Activated naive CD4-positive, alpha-beta T cell treated with anti-CD3 and anti-CD28 coated beads, Interleukin-2, amount 50 U/mL, for 24 hours (primary cell): ENCODE data around the gene ZCCHC24.

Experiments
- H3K27ac Mint-ChIP-seq: one replicate; pipeline ENCODE4 v1.8.0; 2021; ENCODE audit warnings: mild to moderate bottlenecking, mixed read lengths
- H3K27me3 Mint-ChIP-seq: one replicate; pipeline ENCODE4 v1.8.0; 2021; ENCODE audit warnings: mixed read lengths
- H3K36me3 Mint-ChIP-seq: one replicate; pipeline ENCODE4 v1.8.0; 2021; ENCODE audit warnings: mixed read lengths
- H3K4me1 Mint-ChIP-seq: one replicate; pipeline ENCODE4 v1.8.0; 2021; ENCODE audit warnings: mixed read lengths
- H3K4me3 Mint-ChIP-seq: one replicate; pipeline ENCODE4 v1.8.0; 2021; ENCODE audit warnings: mild to moderate bottlenecking, mixed read lengths
- H3K9me3 Mint-ChIP-seq: one replicate; pipeline ENCODE4 v1.8.0; 2021; ENCODE audit warnings: mixed read lengths

The ZCCHC24 gene

GRCh38 chr10:79443338-79444198 is 1.9 kb downstream of the ZCCHC24 start:
- H3K4me3 Mint-ChIP-seq, result peak overlapping the region; percentile 86
- no peaks in the 10 kb centered on the region for H3K9me3 Mint-ChIP-seq
- no peaks in the 10 kb centered on the region for H3K36me3 Mint-ChIP-seq
- peaks cover 22% of the 10 kb centered on the region for H3K4me1 Mint-ChIP-seq
- H3K27me3 Mint-ChIP-seq, result no peaks in the 10 kb centered on the region
- no peak overlapping the region for H3K27ac Mint-ChIP-seq

GRCh38 chr10:79442171-79443040 is 3.0 kb downstream of the ZCCHC24 start:
- H3K36me3 Mint-ChIP-seq, result no peaks in the 10 kb centered on the region
- H3K27me3 Mint-ChIP-seq, result no peaks in the 10 kb centered on the region
- no peak overlapping the region for H3K4me3 Mint-ChIP-seq
- no peaks in the 10 kb centered on the region for H3K9me3 Mint-ChIP-seq
- peaks cover 22% of the 10 kb centered on the region for H3K4me1 Mint-ChIP-seq
- H3K27ac Mint-ChIP-seq, result no peak overlapping the region

GRCh38 chr10:79441433-79441832 is 4.0 kb downstream of the ZCCHC24 start:
- H3K27me3 Mint-ChIP-seq, result no peaks in the 10 kb centered on the region
- H3K36me3 Mint-ChIP-seq, result no peaks in the 10 kb centered on the region
- H3K4me1 Mint-ChIP-seq, result peaks cover 22% of the 10 kb centered on the region
- H3K4me3 Mint-ChIP-seq, result no peak overlapping the region
- H3K27ac Mint-ChIP-seq, result no peak overlapping the region
- H3K9me3 Mint-ChIP-seq, result no peaks in the 10 kb centered on the region

GRCh38 chr10:79440281-79440680 is 5.1 kb downstream of the ZCCHC24 start:
- no peaks in the 10 kb centered on the region for H3K9me3 Mint-ChIP-seq
- H3K36me3 Mint-ChIP-seq, result no peaks in the 10 kb centered on the region
- peaks cover 16% of the 10 kb centered on the region for H3K4me1 Mint-ChIP-seq
- H3K27me3 Mint-ChIP-seq, result no peaks in the 10 kb centered on the region
- no peak overlapping the region for H3K27ac Mint-ChIP-seq
- H3K4me3 Mint-ChIP-seq, result no peak overlapping the region

GRCh38 chr10:79438699-79439085 is 6.7 kb downstream of the ZCCHC24 start:
- Mint-ChIP-seq H3K27me3 (no peaks in the 10 kb centered on the region), H3K36me3 (no peaks in the 10 kb centered on the region), H3K4me3 (no peak overlapping the region), H3K9me3 (no peaks in the 10 kb centered on the region), H3K4me1 (peaks cover 7% of the 10 kb centered on the region), H3K27ac (no peak overlapping the region)

GRCh38 chr10:79438021-79438698 is 7.3 kb downstream of the ZCCHC24 start:
- Mint-ChIP-seq H3K36me3 (no peaks in the 10 kb centered on the region), H3K27ac (no peak overlapping the region), H3K9me3 (no peaks in the 10 kb centered on the region), H3K4me1 (peaks cover 2% of the 10 kb centered on the region), H3K4me3 (no peak overlapping the region), H3K27me3 (no peaks in the 10 kb centered on the region)

- H3K4me1 Mint-ChIP-seq, result no peaks in the 10 kb centered on the region
- no peaks in the 10 kb centered on the region for H3K36me3 Mint-ChIP-seq
- no peak overlapping the region for H3K27ac Mint-ChIP-seq
- no peaks in the 10 kb centered on the region for H3K9me3 Mint-ChIP-seq
- no peak overlapping the region for H3K4me3 Mint-ChIP-seq
- no peaks in the 10 kb centered on the region for H3K27me3 Mint-ChIP-seq
Measured at GRCh38 chr10:79437111-79437814, 8.2 kb downstream of the ZCCHC24 start.

GRCh38 chr10:79436850-79437103 is 8.6 kb downstream of the ZCCHC24 start:
- Mint-ChIP-seq H3K36me3 (no peaks in the 10 kb centered on the region), H3K9me3 (no peaks in the 10 kb centered on the region), H3K27ac (no peak overlapping the region), H3K4me1 (no peaks in the 10 kb centered on the region), H3K4me3 (no peak overlapping the region), H3K27me3 (no peaks in the 10 kb centered on the region)

GRCh38 chr10:79436066-79436849 is 9.2 kb downstream of the ZCCHC24 start:
- no peaks in the 10 kb centered on the region for H3K9me3 Mint-ChIP-seq
- H3K27me3 Mint-ChIP-seq, result no peaks in the 10 kb centered on the region
- no peak overlapping the region for H3K27ac Mint-ChIP-seq
- H3K4me1 Mint-ChIP-seq, result no peaks in the 10 kb centered on the region
- H3K4me3 Mint-ChIP-seq, result no peak overlapping the region
- no peaks in the 10 kb centered on the region for H3K36me3 Mint-ChIP-seq

GRCh38 chr10:79435271-79436065 is 10.0 kb downstream of the ZCCHC24 start:
- H3K4me3 Mint-ChIP-seq, result no peak overlapping the region
- H3K27me3 Mint-ChIP-seq, result no peaks in the 10 kb centered on the region
- no peak overlapping the region for H3K27ac Mint-ChIP-seq
- no peaks in the 10 kb centered on the region for H3K9me3 Mint-ChIP-seq
- H3K36me3 Mint-ChIP-seq, result no peaks in the 10 kb centered on the region
- H3K4me1 Mint-ChIP-seq, result no peaks in the 10 kb centered on the region

GRCh38 chr10:79434821-79435251 is 10.6 kb downstream of the ZCCHC24 start:
- no peak overlapping the region for H3K27ac Mint-ChIP-seq
- H3K36me3 Mint-ChIP-seq, result no peaks in the 10 kb centered on the region
- no peaks in the 10 kb centered on the region for H3K9me3 Mint-ChIP-seq
- H3K4me3 Mint-ChIP-seq, result no peak overlapping the region
- H3K4me1 Mint-ChIP-seq, result no peaks in the 10 kb centered on the region
- H3K27me3 Mint-ChIP-seq, result no peaks in the 10 kb centered on the region

GRCh38 chr10:79434223-79434687 is 11.2 kb downstream of the ZCCHC24 start:
- Mint-ChIP-seq H3K9me3 (no peaks in the 10 kb centered on the region), H3K27me3 (no peaks in the 10 kb centered on the region), H3K36me3 (no peaks in the 10 kb centered on the region), H3K4me1 (no peaks in the 10 kb centered on the region), H3K27ac (no peak overlapping the region), H3K4me3 (no peak overlapping the region)

- Mint-ChIP-seq H3K27me3 (no peaks in the 10 kb centered on the region), H3K4me3 (no peak overlapping the region), H3K27ac (no peak overlapping the region), H3K9me3 (no peaks in the 10 kb centered on the region), H3K36me3 (no peaks in the 10 kb centered on the region), H3K4me1 (no peaks in the 10 kb centered on the region)
Measured at GRCh38 chr10:79433324-79434222, 11.9 kb downstream of the ZCCHC24 start.
